B cell (primary cell): ENCODE results near the gene RNF181. TPM values are rescaled to one million over a fixed set of nuclear protein-coding genes. Genes with fewer than 3 reads are reported as not detected.
A peak's percentile ranks its signal among the peaks of the same experiment; 100 is the strongest.

ENCODE experiments used
- ATAC-seq: fragments of 200-7000 bp; cut with Tn5 transposase; one replicate; pipeline ENCODE4 v1.10.0; 2021; ENCODE audit warnings: low read depth, mild to moderate bottlenecking, moderate number of reproducible peaks, moderate library complexity
- CTCF ChIA-PET: fragments of 350-600 bp; sonication (Branson Sonifier 250); formaldehyde crosslinking; loops from one replicate; lab custom pipeline; 2021; ENCODE audit warnings: antibody characterized with exemption, inconsistent platforms; lab: Charles Lee
- POLR2A ChIA-PET: fragments of 350-600 bp; sonication (Branson Sonifier 250); formaldehyde crosslinking; loops from one replicate; lab custom pipeline; 2021; ENCODE audit warnings: antibody characterized with exemption; lab: Charles Lee
- DNase-seq: peaks from one replicate; pipeline ENCODE4 v3.0.0; 2013
- H2AFZ ChIP-seq: 2 replicates; pipeline ENCODE4 v1.6.1; 2012; ENCODE audit warnings: mild to moderate bottlenecking, low read depth, low read length; ENCODE audit not compliant: insufficient read depth, poor library complexity, severe bottlenecking
- H3K27ac ChIP-seq, 2 donors: 1 replicate in 1 of 2; 2 replicates in 1 of 2; pipeline ENCODE4 v1.5.1; 2012 to 2013; ENCODE audit warnings: low read length in 2 of 2, mild to moderate bottlenecking in 2 of 2, moderate library complexity in 1 of 2
- H3K27me3 ChIP-seq, 4 experiments: fragments of 200-600 bp in 1 of 4; sonication (generic) in 1 of 4; replicated peaks in 1 of 4; 1 replicate in 2 of 4; 2 replicates in 2 of 4; pipeline versions ENCODE4 v1.6.1 to v1.7.0; 2013 to 2016; ENCODE audit warnings: low read length in 3 of 4, mild to moderate bottlenecking in 2 of 4, mixed read lengths in 1 of 4, moderate library complexity in 1 of 4; ENCODE audit not compliant: insufficient read depth in 4 of 4, control insufficient read depth in 3 of 4; ENCODE audit errors: control extremely low read depth in 1 of 4
- H3K36me3 ChIP-seq, 2 experiments: replicated peaks in 1 of 2; 1 replicate in 1 of 2; 2 replicates in 1 of 2; pipeline versions ENCODE4 v1.6.1 to v1.7.1; 2013; ENCODE audit warnings: low read length in 1 of 2; ENCODE audit not compliant: insufficient read depth in 2 of 2, control insufficient read depth in 1 of 2; ENCODE audit errors: control extremely low read depth in 1 of 2, extremely low read depth in 1 of 2
- H3K4me1 ChIP-seq, 2 donors: fragments of 200-600 bp in 1 of 2; sonication (generic) in 1 of 2; 1 replicate in 1 of 2; 2 replicates in 1 of 2; pipeline versions ENCODE4 v1.5.1 to v1.6.1; 2013 to 2017; ENCODE audit warnings: low read length in 2 of 2; ENCODE audit not compliant: control insufficient read depth in 2 of 2, insufficient read depth in 2 of 2
- H3K4me2 ChIP-seq: replicated peaks from 2 replicates; pipeline ENCODE3; 2012; ENCODE audit warnings: mild to moderate bottlenecking, low read depth, low read length; ENCODE audit not compliant: poor library complexity, severe bottlenecking
- H3K4me3 ChIP-seq, 5 experiments: fragments of 200-600 bp in 1 of 5; sonication (generic) in 1 of 5; 1 replicate in 3 of 5; 2 replicates in 2 of 5; pipeline versions ENCODE4 v1.5.1 to v1.7.0; 2011 to 2016; ENCODE audit warnings: low read length in 4 of 5, mild to moderate bottlenecking in 4 of 5, low read depth in 2 of 5, control low read depth in 1 of 5, moderate library complexity in 1 of 5; ENCODE audit not compliant: insufficient read depth in 1 of 5; ENCODE audit errors: control extremely low read depth in 1 of 5, extremely low read depth in 1 of 5
- H3K79me2 ChIP-seq: fragments of 200-600 bp; sonication (generic); one replicate; pipeline ENCODE4 v1.6.0; 2016; ENCODE audit warnings: low read length; ENCODE audit not compliant: control insufficient read depth, insufficient read depth
- H3K9ac ChIP-seq: fragments of 200-600 bp; sonication (generic); 2 replicates; pipeline ENCODE4 v1.6.1; 2017; ENCODE audit warnings: mild to moderate bottlenecking, low read length, moderate library complexity
- H3K9me3 ChIP-seq, 3 donors: one replicate each; pipeline versions ENCODE4 v1.6.1 to v1.7.1; 2013; ENCODE audit warnings: low read length in 2 of 3; ENCODE audit not compliant: control insufficient read depth in 2 of 3, insufficient read depth in 1 of 3; ENCODE audit errors: control extremely low read depth in 1 of 3
- H4K20me1 ChIP-seq: 2 replicates; pipeline ENCODE4 v1.6.0; 2012; ENCODE audit warnings: mild to moderate bottlenecking, low read length; ENCODE audit not compliant: insufficient read depth, control insufficient read depth, poor library complexity, severe bottlenecking
- H3K27ac Mint-ChIP-seq: one replicate; pipeline ENCODE4 v1.8.0; 2021; ENCODE audit warnings: mixed read lengths
- H3K27me3 Mint-ChIP-seq: one replicate; pipeline ENCODE4 v1.8.0; 2021; ENCODE audit warnings: mixed read lengths
- H3K4me1 Mint-ChIP-seq: one replicate; pipeline ENCODE4 v1.8.0; 2021; ENCODE audit warnings: mixed read lengths
- H3K4me3 Mint-ChIP-seq: one replicate; pipeline ENCODE4 v1.8.0; 2021; ENCODE audit warnings: mixed read lengths
- H3K9me3 Mint-ChIP-seq: one replicate; pipeline ENCODE4 v1.8.0; 2022; ENCODE audit warnings: mixed read lengths; ENCODE audit not compliant: insufficient read depth
- CTCF ChIP-seq: fragments of 200-600 bp; IDR thresholded peaks from one replicate; pipeline ENCODE4 v1.8.0; 2022; ENCODE audit warnings: antibody characterized with exemption, mild to moderate bottlenecking
- EZH2 ChIP-seq: IDR thresholded peaks from 2 replicates; pipeline ENCODE4 v1.6.1; 2012; ENCODE audit warnings: borderline replicate concordance, low read depth, mild to moderate bottlenecking, moderate library complexity, low read length; ENCODE audit not compliant: insufficient read depth, poor library complexity, severe bottlenecking
- WGBS: methylation state at CpG from one replicate; pipeline ENCODE4 v1.1.5; 2013; ENCODE audit warnings: missing lambda C conversion rate; ENCODE audit not compliant: insufficient coverage; 5-methylcytosine and 5-hydroxymethylcytosine counted together
- intact Hi-C: fragments of 100-400 bp; cut with micrococcal nuclease; formaldehyde crosslinking; loops from one replicate; pipeline ENCODE4 v1.10.0; 2022
- polyA plus RNA-seq: library from polyadenylated mRNA; depleted of rRNA; stranded (reverse); fragments of >200 nt; gene quantifications from 2 replicates; pipeline ENCODE4 v1.2.3, GENCODE V29; 2012
- total RNA-seq, 2 donors: library from RNA; stranded (reverse); fragments of 120-200 nt in 1 of 2; gene quantifications; 1 replicate in 1 of 2; 2 replicates in 1 of 2; pipeline versions ENCODE4 v1.2.3 to v1.2.4, GENCODE V29; 2013 to 2022

The RNF181 gene
- total and polyA plus RNA-seq, 2 donors (not counting 1 experiment from before 2014, with no cell fraction given), result 76.6 to 151 TPM

DNA sequence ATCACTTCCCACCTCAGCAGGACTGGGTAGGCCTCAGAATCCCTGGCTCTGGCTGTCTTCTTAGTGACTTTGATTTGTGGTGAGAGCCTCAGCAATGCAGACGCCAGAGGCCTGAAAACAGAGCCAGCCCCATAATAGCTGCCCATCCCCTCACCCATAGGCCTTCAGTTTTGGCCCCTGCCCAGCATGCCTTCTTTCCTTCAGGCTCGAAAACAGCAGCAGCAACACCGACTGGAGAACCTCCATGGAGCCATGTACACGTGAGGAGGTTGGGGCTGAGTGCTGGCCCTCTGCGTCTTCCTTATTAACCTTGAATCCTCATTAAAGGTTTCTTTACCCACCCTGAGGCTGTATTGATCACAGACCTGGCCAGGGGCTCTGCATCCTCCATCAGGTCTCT lies 1.7 kb downstream of the RNF181 start:
- H3K9me3 ChIP-seq, result no peaks in the 10 kb centered on the region
- ChIA-PET POLR2A (interaction anchor here (2.9 kb wide), 1 partner anchor 12 kb away, joined by 8 read pairs; the partner anchor contains the start of gene VAMP5), CTCF (interaction anchor here (4.5 kb wide), 1 partner anchor 46 kb away, joined by 21 read pairs; no protein-coding TSS in a partner anchor)
- no peak for ATAC-seq
- peaks cover 23 to 31% of the 10 kb centered on the region in 2 donors for H3K4me1 ChIP-seq
- DNase-seq, result no peak
- peaks cover 36% of the 10 kb centered on the region for H3K79me2 ChIP-seq
- Mint-ChIP-seq H3K9me3 (no peaks in the 10 kb centered on the region), H3K27me3 (no peaks in the 10 kb centered on the region), H3K27ac (no peak overlapping the region), H3K4me3 (peak overlapping the region; percentile 92), H3K4me1 (peaks cover 39% of the 10 kb centered on the region)
- H3K36me3 ChIP-seq, result peaks cover 0 to 28% of the 10 kb centered on the region in 2 experiments
- 97% methylated on average over 5 of the region's 5 CpGs for WGBS
- no peak for TF ChIP-seq CTCF
- intact Hi-C loops, result no loop called here
- H3K4me3 ChIP-seq, result no peak overlapping the region
- H3K9ac ChIP-seq, result no peak overlapping the region
- H3K27me3 ChIP-seq, result no peaks in the 10 kb centered on the region
- peaks cover 14% of the 10 kb centered on the region for H4K20me1 ChIP-seq
- no peak overlapping the region for H2AFZ ChIP-seq
- no peak overlapping the region for H3K4me2 ChIP-seq
- no peak overlapping the region for H3K27ac ChIP-seq

DNA sequence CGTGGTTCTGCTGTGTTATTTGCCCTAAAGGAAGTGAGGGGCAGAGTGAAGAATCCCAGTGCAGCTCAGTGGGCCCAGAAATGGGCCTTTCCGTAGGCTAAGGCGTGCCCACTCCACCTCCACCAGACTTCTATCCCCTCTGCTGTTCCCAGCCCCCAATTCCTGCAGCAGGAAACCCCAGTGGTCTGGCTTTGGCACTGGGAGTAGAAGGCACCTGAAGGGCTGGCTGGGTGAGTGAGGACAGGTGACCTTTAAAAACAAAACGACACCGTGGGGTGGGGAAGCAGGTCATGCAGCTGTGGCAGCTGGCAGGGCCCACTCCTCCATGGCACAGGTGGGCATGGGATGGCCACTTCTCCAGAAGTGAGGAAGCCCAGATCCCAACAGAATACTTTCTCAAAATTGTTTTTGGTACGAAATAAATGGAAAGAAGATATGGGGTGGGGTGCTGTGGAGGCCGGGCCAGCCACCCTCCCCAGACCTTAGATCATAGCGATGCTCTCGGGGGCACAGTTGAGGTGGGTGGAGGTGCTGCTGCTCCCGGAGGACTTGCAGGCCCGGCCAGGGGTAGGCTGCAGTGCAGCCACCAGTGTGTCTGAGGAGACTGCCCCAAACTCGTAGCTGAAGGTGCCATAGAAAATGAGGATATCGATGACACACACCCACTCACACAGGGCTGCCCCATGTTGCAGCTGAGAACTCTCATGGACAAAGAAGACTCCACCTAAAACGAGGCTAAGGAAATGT lies 3.2 kb downstream of the RNF181 start:
- H4K20me1 ChIP-seq, result peaks cover 14% of the 10 kb centered on the region
- no peaks in the 10 kb centered on the region for H3K9me3 Mint-ChIP-seq
- ChIA-PET POLR2A (no interaction called here), CTCF (interaction anchor here (1.8 to 1.9 kb wide), 2 partner anchors 8 to 38 kb away, joined by 6 to 7 read pairs; no protein-coding TSS in a partner anchor)
- no peak overlapping the region for H3K4me3 ChIP-seq
- intact Hi-C loops, result no loop called here
- no peak for ATAC-seq
- H2AFZ ChIP-seq, result no peak overlapping the region
- no peaks in the 10 kb centered on the region for H3K27me3 Mint-ChIP-seq
- no peak for TF ChIP-seq CTCF
- no peak for TF ChIP-seq EZH2
- H3K4me2 ChIP-seq, result no peak overlapping the region
- 93% methylated on average over 5 of the region's 14 CpGs for WGBS
- H3K4me1 ChIP-seq, result peaks cover 27 to 39% of the 10 kb centered on the region in 2 donors
- H3K4me1 Mint-ChIP-seq, result peaks cover 43% of the 10 kb centered on the region
- H3K9ac ChIP-seq, result no peak overlapping the region
- DNase-seq, result no peak
- H3K36me3 ChIP-seq, result peaks cover 0 to 28% of the 10 kb centered on the region in 2 experiments
- H3K79me2 ChIP-seq, result peaks cover 42% of the 10 kb centered on the region
- H3K27me3 ChIP-seq, result no peaks in the 10 kb centered on the region
- no peaks in the 10 kb centered on the region for H3K9me3 ChIP-seq
- no peak overlapping the region for H3K27ac ChIP-seq
- H3K4me3 Mint-ChIP-seq, result no peak overlapping the region
- H3K27ac Mint-ChIP-seq, result peak overlapping the region; percentile 53
